Measurements from ENCODE around the gene IRF9. TPM values are rescaled to one million over a fixed set of nuclear protein-coding genes. Genes with fewer than 3 reads are reported as not detected.

IRF9 gene
- total and polyA plus RNA-seq, 2 of the 13 experiments (the other 11 are each of a cell fraction or from before 2014, with no cell fraction given) = 14.9 to 49.7 TPM

- peak; percentile 98 for TF ChIP-seq ZBTB8A (CRISPR knock-in tag; IDR thresholded peaks at IDR 0.05; ENCODE audit: borderline replicate concordance, low read depth)
- peak; percentile 81 for TF ChIP-seq ZSCAN25 (CRISPR knock-in tag; IDR thresholded peaks at IDR 0.05)
- TF ChIP-seq ZNF280B (CRISPR knock-in tag; IDR thresholded peaks at IDR 0.05; ENCODE audit: borderline replicate concordance) = peak; percentile 97
- peak; percentile 63 for TF ChIP-seq ZNF281 (CRISPR knock-in tag; IDR thresholded peaks at IDR 0.05; ENCODE audit: borderline replicate concordance)
- TF ChIP-seq ZNF101 (CRISPR knock-in tag; IDR thresholded peaks at IDR 0.05; ENCODE audit: borderline replicate concordance, low read depth) = peak; percentile 97
- TF ChIP-seq ZNF276 (CRISPR knock-in tag; IDR thresholded peaks at IDR 0.05; ENCODE audit: low read depth) = peak; percentile 98
- peak; percentile 90 for TF ChIP-seq REXO4 (CRISPR knock-in tag; IDR thresholded peaks at IDR 0.05; ENCODE audit: borderline replicate concordance)
- TF ChIP-seq ATF4 (CRISPR knock-in tag; IDR thresholded peaks at IDR 0.05) = no peak
- peak; percentile 99 for TF ChIP-seq JARID2 (CRISPR knock-in tag; IDR thresholded peaks at IDR 0.05; ENCODE audit: insufficient replicate concordance)
- peak; percentile 99 for TF ChIP-seq NRL (CRISPR knock-in tag; IDR thresholded peaks at IDR 0.05; ENCODE audit: borderline replicate concordance)
- peak; percentile 99 for TF ChIP-seq XBP1 (CRISPR knock-in tag; IDR thresholded peaks at IDR 0.05)
- TF ChIP-seq IKZF4 (CRISPR knock-in tag; IDR thresholded peaks at IDR 0.05; ENCODE audit: borderline replicate concordance, low read depth, not compliant biosample characterization) = peak; percentile 99
- TF ChIP-seq SRSF1 (optimal IDR thresholded peaks at IDR 0.05; ENCODE audit: low read depth, low read length) = peak; percentile 97
- peak; percentile 100 for TF ChIP-seq ZNF605 (CRISPR knock-in tag; IDR thresholded peaks at IDR 0.05)
- peak; percentile 93 for TF ChIP-seq ZMYM2 (CRISPR knock-in tag; IDR thresholded peaks at IDR 0.05)
- peak; percentile 99 for TF ChIP-seq ZNF234 (CRISPR knock-in tag; conservative IDR thresholded peaks at IDR 0.05)
- peak; percentile 95; the same call in 1 of the 2 replicates for TF ChIP-seq ZNF20 (CRISPR knock-in tag; IDR thresholded peaks at IDR 0.05)
- TF ChIP-seq HNF4G (IDR thresholded peaks at IDR 0.05; ENCODE audit: borderline replicate concordance, low read depth, low read length) = no peak
- TF ChIP-seq HNF4G (CRISPR knock-in tag; IDR thresholded peaks at IDR 0.05; ENCODE audit: borderline replicate concordance, low read depth) = peak; percentile 94
- TF ChIP-seq ZFYVE20 (CRISPR knock-in tag; IDR thresholded peaks at IDR 0.05; ENCODE audit: borderline replicate concordance, low read depth) = peak; percentile 91
These were observed 34.4 kb downstream of the IRF9 start, which contains the start of gene TM9SF1 (continued) for GRCh38 chr14:24195186-24196070.

Data from HepG2 (cell line).